Gastroesophageal sphincter (tissue), 4 donors: ENCODE measurements around the gene CD34. TPM values are rescaled to one million over a fixed set of nuclear protein-coding genes. Genes with fewer than 3 reads are reported as not detected.

ENCODE experiments used
- ATAC-seq: fragments of 150-250 bp; one replicate; pipeline ENCODE4 v1.9.1; 2016; ENCODE audit warnings: mild to moderate bottlenecking, moderate library complexity
- H3K27ac ChIP-seq, 4 donors: fragments of 200-600 bp; sonication (generic) in 3 of 4; 1 replicate in 3 of 4; 2 replicates in 1 of 4; pipeline ENCODE4 v1.5.1; 2016 to 2019
- H3K27me3 ChIP-seq: fragments of 200-600 bp; sonication (generic); one replicate; pipeline ENCODE4 v1.5.1; 2019
- H3K36me3 ChIP-seq, 2 donors: fragments of 200-600 bp; sonication (generic); one replicate each; pipeline ENCODE4 v1.5.1; 2019; ENCODE audit warnings: control low read depth in 1 of 2
- H3K4me1 ChIP-seq, 3 donors: fragments of 200-600 bp; sonication (generic); 1 replicate in 2 of 3; 2 replicates in 1 of 3; pipeline ENCODE4 v1.5.1; 2016 to 2019; ENCODE audit warnings: control low read depth in 2 of 3
- H3K4me3 ChIP-seq, 2 donors: fragments of 200-600 bp; sonication (generic); one replicate each; pipeline ENCODE4 v1.5.1; 2019; ENCODE audit warnings: mild to moderate bottlenecking in 1 of 2, moderate library complexity in 1 of 2
- H3K9me3 ChIP-seq, 3 donors: fragments of 200-600 bp; sonication (generic); one replicate each; pipeline ENCODE4 v1.5.1; 2017 to 2019; ENCODE audit warnings: control low read depth in 2 of 3
- CTCF ChIP-seq, 4 experiments: fragments of 200-600 bp in 2 of 4; fragments of 450-650 bp in 2 of 4; sonication (generic) in 1 of 4; IDR thresholded peaks; one replicate each; pipeline ENCODE4 v1.5.1; 2017 to 2019; ENCODE audit warnings: antibody characterized with exemption in 4 of 4, mild to moderate bottlenecking in 2 of 4, moderate library complexity in 2 of 4
- EP300 ChIP-seq: sonication (generic); formaldehyde crosslinking; IDR thresholded peaks from one replicate; pipeline ENCODE4 v1.6.1; 2017; ENCODE audit warnings: antibody characterized with exemption, mild to moderate bottlenecking
- POLR2A ChIP-seq, 2 donors: fragments of 450-650 bp; IDR thresholded peaks; one replicate each; pipeline ENCODE4 v1.6.1; 2017; ENCODE audit warnings: antibody characterized with exemption in 2 of 2, mild to moderate bottlenecking in 2 of 2, moderate library complexity in 1 of 2
- POLR2AphosphoS5 ChIP-seq: sonication (generic); formaldehyde crosslinking; IDR thresholded peaks from one replicate; pipeline ENCODE4 v1.6.1; 2017; ENCODE audit warnings: antibody characterized with exemption
- WGBS, 2 donors: methylation state at CpG; one replicate each; pipeline ENCODE4 v1.1.5; 2018; ENCODE audit warnings: low coverage in 1 of 2; 5-methylcytosine and 5-hydroxymethylcytosine counted together
- total RNA-seq, 4 donors: library from RNA; depleted of rRNA; stranded (reverse); fragments of >200 nt; gene quantifications; one replicate each; pipeline ENCODE4 v1.1.0, GENCODE V29; 2016

Gene CD34
- total RNA-seq, 4 donors from 2014 or later: 38.9 to 114 (median 62.1) TPM

- no peak for TF ChIP-seq POLR2A (IDR thresholded peaks at IDR 0.05)
- TF ChIP-seq POLR2AphosphoS5: peak; percentile 4
- no peak for TF ChIP-seq EP300
- TF ChIP-seq CTCF (IDR thresholded peaks at IDR 0.05): no peak
- Histone ChIP-seq H3K4me1 (peaks cover 3 to 96% (median 16%) of the 10 kb centered on the region in 3 donors), H3K27me3 (no peaks in the 10 kb centered on the region), H3K9me3 (no peaks in the 10 kb centered on the region), H3K27ac (peak overlapping the region in 1 of 4 donors; percentile 12), H3K4me3 (no peak overlapping the region), H3K36me3 (peaks cover 0 to 12% of the 10 kb centered on the region in 2 donors)
- ATAC-seq: no peak
- WGBS, 2 donors: 76 to 78% methylated on average over 2 of the region's 2 CpGs
Measured at GRCh38 chr1:207844371-207844770, 66.6 kb downstream of the CD34 start.

GRCh38 chr1:207842506-207842905, 68.4 kb downstream of the CD34 start:
- Histone ChIP-seq H3K27me3 (no peaks in the 10 kb centered on the region), H3K4me1 (peaks cover 0 to 96% (median 28%) of the 10 kb centered on the region in 3 donors), H3K4me3 (no peak overlapping the region), H3K9me3 (no peaks in the 10 kb centered on the region), H3K36me3 (peaks cover 0 to 12% of the 10 kb centered on the region in 2 donors), H3K27ac (peak overlapping the region in 1 of 4 donors; percentile 5)
- no peak for ATAC-seq
- TF ChIP-seq POLR2A (IDR thresholded peaks at IDR 0.05) (no peak), CTCF (IDR thresholded peaks at IDR 0.05) (no peak), EP300 (no peak), POLR2AphosphoS5 (no peak)
- WGBS, 2 donors: 93 to 100% methylated on average over 2 to 3 of the region's 6 CpGs

- 83% methylated on average over 1 of the region's 4 CpGs; no CpG with 5 or more reads in 1 of the 2 donors for WGBS, 2 donors
- Histone ChIP-seq H3K9me3 (no peaks in the 10 kb centered on the region), H3K36me3 (peaks cover 0 to 9% of the 10 kb centered on the region in 2 donors), H3K27me3 (no peaks in the 10 kb centered on the region), H3K4me3 (no peak overlapping the region), H3K27ac (peak overlapping the region in 2 of 4 donors; percentile 5 to 17), H3K4me1 (peaks cover 0 to 96% (median 31%) of the 10 kb centered on the region in 3 donors)
- no peak for ATAC-seq
- TF ChIP-seq EP300 (no peak), POLR2AphosphoS5 (no peak), POLR2A (IDR thresholded peaks at IDR 0.05) (no peak), CTCF (IDR thresholded peaks at IDR 0.05) (no peak)
Measured at GRCh38 chr1:207841901-207842300, 69.0 kb downstream of the CD34 start.

- Histone ChIP-seq H3K4me3 (no peak overlapping the region), H3K9me3 (no peaks in the 10 kb centered on the region), H3K27me3 (no peaks in the 10 kb centered on the region), H3K4me1 (peaks cover 0 to 99% (median 37%) of the 10 kb centered on the region in 3 donors), H3K36me3 (peaks cover 0 to 7% of the 10 kb centered on the region in 2 donors), H3K27ac (no peak overlapping the region)
- TF ChIP-seq POLR2A (IDR thresholded peaks at IDR 0.05) (no peak), POLR2AphosphoS5 (no peak), CTCF (IDR thresholded peaks at IDR 0.05) (no peak), EP300 (no peak)
- ATAC-seq: no peak
- 29 to 50% methylated on average over 1 of the region's 1 CpG for WGBS, 2 donors
Measured at GRCh38 chr1:207841293-207841692, 69.6 kb downstream of the CD34 start.

GRCh38 chr1:207840380-207840779, 70.5 kb downstream of the CD34 start:
- Histone ChIP-seq H3K9me3 (no peaks in the 10 kb centered on the region), H3K4me3 (no peak overlapping the region), H3K27me3 (no peaks in the 10 kb centered on the region), H3K36me3 (peaks cover 0 to 9% of the 10 kb centered on the region in 2 donors), H3K27ac (peak overlapping the region in 2 of 4 donors; percentile 1 to 2), H3K4me1 (peaks cover 0 to 99% (median 40%) of the 10 kb centered on the region in 3 donors)
- ATAC-seq: no peak
- no peak for TF ChIP-seq POLR2AphosphoS5
- no peak for TF ChIP-seq CTCF (IDR thresholded peaks at IDR 0.05)
- no peak for TF ChIP-seq POLR2A (IDR thresholded peaks at IDR 0.05)
- no peak for TF ChIP-seq EP300
- no CpG with 5 or more reads among the region's 2 CpGs for WGBS, 2 donors
